Prostate gland (tissue), 2 donors: Measurements from ENCODE around the gene SEC16B. TPM values are rescaled to one million over a fixed set of nuclear protein-coding genes. Genes with fewer than 3 reads are reported as not detected.

Experiments used
- DNase-seq: peaks from one replicate; pipeline ENCODE4 v3.0.0-alpha.2; 2019; ENCODE audit warnings: low spot score
- H3K27ac ChIP-seq, 2 donors: fragments of 200-600 bp; sonication (generic); 2 replicates each; pipeline ENCODE4 v1.5.1; 2017 to 2019
- H3K27me3 ChIP-seq: fragments of 200-600 bp; sonication (generic); replicated peaks from 2 replicates; pipeline ENCODE4 v1.5.1; 2019; ENCODE audit not compliant: insufficient read depth
- H3K36me3 ChIP-seq, 2 donors: fragments of 200-600 bp; sonication (generic); 1 replicate in 1 of 2; 2 replicates in 1 of 2; pipeline versions ENCODE4 v1.5.1 to v1.8.1; 2017 to 2019
- H3K4me1 ChIP-seq: fragments of 200-600 bp; sonication (generic); replicated peaks from 2 replicates; pipeline ENCODE4 v1.5.1; 2019
- H3K4me3 ChIP-seq, 2 donors: fragments of 200-600 bp; sonication (generic); 2 replicates each; pipeline ENCODE4 v1.5.1; 2017 to 2019
- H3K9me3 ChIP-seq: fragments of 200-600 bp; sonication (generic); 2 replicates; pipeline ENCODE4 v1.5.1; 2017
- POLR2A ChIP-seq: fragments of 450-650 bp; IDR thresholded peaks from one replicate; pipeline ENCODE4 v1.6.1; 2016; ENCODE audit warnings: antibody characterized with exemption, mild to moderate bottlenecking
- POLR2AphosphoS5 ChIP-seq: sonication (generic); formaldehyde crosslinking; IDR thresholded peaks from one replicate; pipeline ENCODE4 v1.6.1; 2017; ENCODE audit warnings: antibody characterized with exemption
- WGBS: methylation state at CpG from one replicate; pipeline ENCODE4 v1.1.5; 2018; 5-methylcytosine and 5-hydroxymethylcytosine counted together
- intact Hi-C: fragments of 100-400 bp; cut with DNase I; formaldehyde crosslinking; loops from one replicate; pipeline ENCODE4 v1.14.2; 2022
- total RNA-seq, 2 donors: library from RNA; depleted of rRNA; stranded (reverse); fragments of >200 nt; gene quantifications; one replicate each; pipeline ENCODE4 v1.1.0, GENCODE V29; 2016
- TF ChIP-seq, protein P1 (sequence below), 4 experiments: fragments of 200-600 bp in 2 of 4; fragments of 450-650 bp in 2 of 4; sonication (generic) in 2 of 4; IDR thresholded peaks; 1 replicate in 3 of 4; 2 replicates in 1 of 4; pipeline ENCODE4 v1.5.1; 2016 to 2019; ENCODE audit warnings: antibody characterized with exemption in 4 of 4, mild to moderate bottlenecking in 2 of 4, moderate library complexity in 2 of 4

The SEC16B gene
- total RNA-seq, 2 donors from 2014 or later = 2.7 to 3.2 TPM

DNA sequence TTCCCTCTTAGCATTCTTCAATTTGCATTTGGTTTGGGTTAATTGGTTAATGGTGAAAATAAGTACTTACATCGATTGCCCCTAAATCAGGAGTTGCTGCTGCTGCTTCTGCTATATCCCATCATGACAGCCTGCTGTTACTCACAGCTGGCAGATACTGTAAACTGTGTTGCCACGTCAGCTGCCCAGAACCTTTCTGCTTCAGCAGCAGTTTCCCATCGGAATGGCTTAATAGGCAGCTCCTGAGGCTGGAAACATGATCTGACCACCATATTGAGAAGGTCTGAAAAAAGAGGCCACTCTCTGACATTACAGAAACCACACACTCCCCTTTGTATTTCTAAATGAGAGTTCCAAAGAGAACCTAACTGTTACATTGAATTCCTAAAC lies 14.3 kb upstream of the SEC16B start:
- TF ChIP-seq POLR2A = no peak
- TF ChIP-seq, protein P1, sequence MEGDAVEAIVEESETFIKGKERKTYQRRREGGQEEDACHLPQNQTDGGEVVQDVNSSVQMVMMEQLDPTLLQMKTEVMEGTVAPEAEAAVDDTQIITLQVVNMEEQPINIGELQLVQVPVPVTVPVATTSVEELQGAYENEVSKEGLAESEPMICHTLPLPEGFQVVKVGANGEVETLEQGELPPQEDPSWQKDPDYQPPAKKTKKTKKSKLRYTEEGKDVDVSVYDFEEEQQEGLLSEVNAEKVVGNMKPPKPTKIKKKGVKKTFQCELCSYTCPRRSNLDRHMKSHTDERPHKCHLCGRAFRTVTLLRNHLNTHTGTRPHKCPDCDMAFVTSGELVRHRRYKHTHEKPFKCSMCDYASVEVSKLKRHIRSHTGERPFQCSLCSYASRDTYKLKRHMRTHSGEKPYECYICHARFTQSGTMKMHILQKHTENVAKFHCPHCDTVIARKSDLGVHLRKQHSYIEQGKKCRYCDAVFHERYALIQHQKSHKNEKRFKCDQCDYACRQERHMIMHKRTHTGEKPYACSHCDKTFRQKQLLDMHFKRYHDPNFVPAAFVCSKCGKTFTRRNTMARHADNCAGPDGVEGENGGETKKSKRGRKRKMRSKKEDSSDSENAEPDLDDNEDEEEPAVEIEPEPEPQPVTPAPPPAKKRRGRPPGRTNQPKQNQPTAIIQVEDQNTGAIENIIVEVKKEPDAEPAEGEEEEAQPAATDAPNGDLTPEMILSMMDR (IDR thresholded peaks at IDR 0.05) = no peak
- no peak for TF ChIP-seq POLR2AphosphoS5

DNA sequence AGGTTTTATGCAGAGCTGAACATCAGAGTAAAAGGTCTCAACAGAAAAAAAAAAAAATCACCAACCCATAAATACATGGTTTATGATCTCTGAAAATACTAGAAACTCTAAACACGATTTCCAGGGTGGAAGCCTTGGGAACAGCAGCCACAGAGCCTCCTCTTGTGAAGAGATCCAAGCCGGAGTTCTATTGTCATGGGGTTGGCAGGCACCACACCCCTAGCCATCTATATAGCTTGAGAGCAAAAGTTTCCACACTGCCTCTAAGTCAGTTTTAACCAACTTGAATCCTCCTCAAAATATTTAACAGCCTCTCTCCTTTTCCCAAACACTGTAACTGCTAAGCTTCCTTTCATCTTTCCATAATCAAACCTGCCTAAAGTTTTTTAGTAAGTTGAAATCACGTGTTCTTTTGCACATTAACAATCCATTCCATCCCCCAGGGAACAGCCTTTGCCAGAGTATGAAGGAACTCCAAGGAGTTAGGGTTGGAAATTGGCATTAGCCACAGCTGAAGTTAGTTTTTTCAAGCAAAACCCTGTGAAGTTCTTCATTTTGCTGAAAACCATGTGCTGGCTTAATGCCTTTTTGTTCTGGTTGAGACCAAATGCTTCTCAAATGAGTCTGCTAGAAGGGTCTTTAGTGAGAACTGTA lies 13.8 kb upstream of the SEC16B start:
- H3K27ac ChIP-seq = no peak overlapping the region
- no peaks in the 10 kb centered on the region for H3K27me3 ChIP-seq
- no peak for DNase-seq
- intact Hi-C loops = no loop called here
- H3K9me3 ChIP-seq = no peaks in the 10 kb centered on the region
- no peaks in the 10 kb centered on the region for H3K36me3 ChIP-seq
- TF ChIP-seq, protein P1 (IDR thresholded peaks at IDR 0.05) = no peak
- TF ChIP-seq POLR2A (no peak), POLR2AphosphoS5 (no peak)
- WGBS = 21% methylated on average over 3 of the region's 3 CpGs
- no peaks in the 10 kb centered on the region for H3K4me1 ChIP-seq
- no peak overlapping the region for H3K4me3 ChIP-seq

More for the DNA sequence above, 14.3 kb upstream of the SEC16B start:
- H3K4me1 ChIP-seq = no peaks in the 10 kb centered on the region
- intact Hi-C loops = no loop called here
- no peaks in the 10 kb centered on the region for H3K9me3 ChIP-seq
- H3K36me3 ChIP-seq = no peaks in the 10 kb centered on the region
- WGBS = 62% methylated on average over 3 of the region's 3 CpGs
- no peak for DNase-seq
- no peaks in the 10 kb centered on the region for H3K27me3 ChIP-seq
- no peak overlapping the region for H3K27ac ChIP-seq
- H3K4me3 ChIP-seq = no peak overlapping the region

DNA sequence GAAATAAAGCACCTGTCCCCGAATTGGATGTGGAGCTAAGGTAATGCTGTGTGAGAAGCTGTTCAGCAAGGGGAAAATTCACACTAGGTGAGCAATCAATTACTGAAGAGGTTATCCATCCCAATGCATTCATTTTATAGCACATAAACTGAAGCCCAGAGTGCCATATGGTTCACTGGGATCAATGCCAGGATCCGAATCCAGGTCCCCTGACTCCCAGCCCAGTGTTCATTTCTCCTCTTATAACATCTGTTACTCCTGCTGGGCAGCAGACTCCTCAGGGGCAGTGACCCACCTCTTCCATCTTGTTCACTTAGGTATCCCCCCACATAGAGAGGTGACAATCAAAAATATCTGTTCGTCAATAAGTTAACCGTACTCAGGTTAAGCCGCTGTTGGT lies 13.2 kb upstream of the SEC16B start:
- TF ChIP-seq POLR2AphosphoS5 (no peak), POLR2A (no peak)
- TF ChIP-seq, protein P1 (IDR thresholded peaks at IDR 0.05) = no peak
- DNase-seq = no peak
- no peaks in the 10 kb centered on the region for H3K4me1 ChIP-seq
- H3K27ac ChIP-seq = no peak overlapping the region
- no peak overlapping the region for H3K4me3 ChIP-seq
- intact Hi-C loops = no loop called here
- no peaks in the 10 kb centered on the region for H3K9me3 ChIP-seq
- 89% methylated on average over 5 of the region's 5 CpGs for WGBS
- H3K36me3 ChIP-seq = no peaks in the 10 kb centered on the region
- no peaks in the 10 kb centered on the region for H3K27me3 ChIP-seq

DNA sequence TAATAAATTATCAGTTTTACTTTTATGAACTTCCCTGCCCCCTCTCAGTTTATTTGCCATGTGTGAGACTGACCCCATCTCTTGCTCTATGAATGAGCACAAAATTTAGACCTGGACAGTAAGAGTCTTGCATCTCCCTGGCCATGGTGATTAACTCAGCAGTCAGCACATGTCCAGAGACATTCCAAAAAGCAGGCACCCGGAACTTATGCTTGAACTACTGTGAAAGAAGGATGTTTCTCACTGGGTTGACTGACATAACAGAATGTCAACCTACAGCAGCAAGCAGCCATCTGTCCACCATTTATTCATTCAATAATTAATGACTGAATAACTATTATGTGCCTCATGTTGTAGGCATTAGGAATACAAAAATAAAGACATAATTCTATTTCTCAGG lies 11.3 kb upstream of the SEC16B start:
- no peak for DNase-seq
- H3K9me3 ChIP-seq = no peaks in the 10 kb centered on the region
- WGBS = 93% methylated on average over 1 of the region's 1 CpG
- no peaks in the 10 kb centered on the region for H3K27me3 ChIP-seq
- no peak overlapping the region for H3K27ac ChIP-seq
- intact Hi-C loops = no loop called here
- H3K4me1 ChIP-seq = no peaks in the 10 kb centered on the region
- TF ChIP-seq POLR2AphosphoS5 (no peak), POLR2A (no peak)
- TF ChIP-seq, protein P1 (IDR thresholded peaks at IDR 0.05) = no peak
- H3K36me3 ChIP-seq = no peaks in the 10 kb centered on the region
- H3K4me3 ChIP-seq = no peak overlapping the region

DNA sequence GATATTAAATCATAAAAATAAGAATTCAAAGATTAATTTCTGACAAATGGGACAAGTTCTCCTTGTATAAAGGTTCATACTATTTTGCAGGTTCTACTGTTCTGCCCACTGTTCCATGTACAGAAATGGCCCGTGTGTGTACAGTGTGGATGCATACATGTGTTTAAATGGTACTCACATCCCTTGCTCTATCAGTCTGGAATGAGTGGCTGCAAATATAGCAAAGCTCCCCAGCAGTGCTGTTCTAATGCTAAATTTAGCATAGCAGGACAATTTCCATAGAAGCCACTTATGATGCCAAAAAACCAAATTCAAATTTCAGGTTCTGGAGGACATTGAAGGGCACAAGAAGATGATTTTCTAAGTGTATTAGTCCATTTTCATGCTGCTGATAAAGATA lies 9.4 kb upstream of the SEC16B start:
- 94% methylated on average over 1 of the region's 1 CpG for WGBS

More for the DNA sequence above, 9.4 kb upstream of the SEC16B start:
- Histone ChIP-seq H3K4me1 (no peaks in the 10 kb centered on the region), H3K4me3 (no peak overlapping the region), H3K27me3 (no peaks in the 10 kb centered on the region), H3K27ac (no peak overlapping the region), H3K36me3 (no peaks in the 10 kb centered on the region), H3K9me3 (no peaks in the 10 kb centered on the region)
- no peak for DNase-seq
- TF ChIP-seq POLR2A = no peak
- TF ChIP-seq, protein P1 (IDR thresholded peaks at IDR 0.05) = no peak
- no peak for TF ChIP-seq POLR2AphosphoS5
- intact Hi-C loops = no loop called here
